ENCODE measurements around the gene WDR1.

WDR1 gene

GRCh38 chr4:10090467-10091250 lies 25.9 kb downstream of the WDR1 start:
- Histone ChIP-seq H3K9me3 (ENCODE audit: control insufficient read depth, low read length) (no peaks in the 10 kb centered on the region), H3K4me3 (ENCODE audit: low read depth, low read length) (no peak overlapping the region), H3K27me3 (ENCODE audit: control insufficient read depth, insufficient read depth, low read length) (no peaks in the 10 kb centered on the region), H3K36me3 (ENCODE audit: control insufficient read depth, insufficient read depth, low read length) (no peaks in the 10 kb centered on the region), H3K27ac (no peak overlapping the region), H2AFZ (no peak overlapping the region), H3K9ac (no peak overlapping the region), H3K4me1 (no peaks in the 10 kb centered on the region), H3K4me2 (ENCODE audit: low read length) (no peak overlapping the region), H3K79me2 (no peaks in the 10 kb centered on the region)
- TF ChIP-seq CTCF (IDR thresholded peaks at IDR 0.05), result no peak

GRCh38 chr4:10089346-10089745 lies 27.3 kb downstream of the WDR1 start:
- Histone ChIP-seq H3K79me2 (no peaks in the 10 kb centered on the region), H3K4me2 (ENCODE audit: low read length) (no peak overlapping the region), H3K4me1 (no peaks in the 10 kb centered on the region), H3K36me3 (ENCODE audit: control insufficient read depth, insufficient read depth, low read length) (no peaks in the 10 kb centered on the region), H3K27ac (no peak overlapping the region), H3K9me3 (ENCODE audit: control insufficient read depth, low read length) (no peaks in the 10 kb centered on the region), H3K4me3 (ENCODE audit: low read depth, low read length) (no peak overlapping the region), H3K9ac (no peak overlapping the region), H3K27me3 (ENCODE audit: control insufficient read depth, insufficient read depth, low read length) (no peaks in the 10 kb centered on the region), H2AFZ (no peak overlapping the region)
- no peak for TF ChIP-seq CTCF (IDR thresholded peaks at IDR 0.05)

- Histone ChIP-seq H2AFZ (no peak overlapping the region), H3K27me3 (ENCODE audit: control insufficient read depth, insufficient read depth, low read length) (no peaks in the 10 kb centered on the region), H3K4me1 (no peaks in the 10 kb centered on the region), H3K4me3 (ENCODE audit: low read depth, low read length) (no peak overlapping the region), H3K9me3 (ENCODE audit: control insufficient read depth, low read length) (no peaks in the 10 kb centered on the region), H3K36me3 (ENCODE audit: control insufficient read depth, insufficient read depth, low read length) (no peaks in the 10 kb centered on the region), H3K79me2 (no peaks in the 10 kb centered on the region), H3K27ac (no peak overlapping the region), H3K4me2 (ENCODE audit: low read length) (no peak overlapping the region), H3K9ac (no peak overlapping the region)
- TF ChIP-seq CTCF (IDR thresholded peaks at IDR 0.05), result no peak
These were observed 28.2 kb downstream of the WDR1 start for GRCh38 chr4:10088135-10089010.

GRCh38 chr4:10087152-10087791 lies 29.3 kb downstream of the WDR1 start:
- Histone ChIP-seq H3K27me3 (ENCODE audit: control insufficient read depth, insufficient read depth, low read length) (no peaks in the 10 kb centered on the region), H3K4me2 (ENCODE audit: low read length) (no peak overlapping the region), H3K79me2 (no peaks in the 10 kb centered on the region), H3K36me3 (ENCODE audit: control insufficient read depth, insufficient read depth, low read length) (no peaks in the 10 kb centered on the region), H3K4me3 (ENCODE audit: low read depth, low read length) (no peak overlapping the region), H3K4me1 (no peaks in the 10 kb centered on the region), H2AFZ (no peak overlapping the region), H3K9me3 (ENCODE audit: control insufficient read depth, low read length) (no peaks in the 10 kb centered on the region), H3K9ac (no peak overlapping the region), H3K27ac (no peak overlapping the region)
- TF ChIP-seq CTCF (IDR thresholded peaks at IDR 0.05), result no peak
